HL-60/S4 treated with phorbol 12-myristate 13-acetate at 8.2 ng/mL for 4 days and 3 days (cell line): ENCODE data around the gene TDRD12.
"Not testable (repeated sequence)": the region's sequence is repeated elsewhere in the genome, so short reads cannot be mapped to it uniquely, and the experiment has no call there.

Source experiments
- in situ Hi-C: fragments of 300-500 bp; cut with MboI; formaldehyde crosslinking; loops from 2 replicates; pipeline ENCODE4 v1.15.0; 2022; ENCODE audit warnings: low sequenced_read_pairs

The TDRD12 gene

DNA sequence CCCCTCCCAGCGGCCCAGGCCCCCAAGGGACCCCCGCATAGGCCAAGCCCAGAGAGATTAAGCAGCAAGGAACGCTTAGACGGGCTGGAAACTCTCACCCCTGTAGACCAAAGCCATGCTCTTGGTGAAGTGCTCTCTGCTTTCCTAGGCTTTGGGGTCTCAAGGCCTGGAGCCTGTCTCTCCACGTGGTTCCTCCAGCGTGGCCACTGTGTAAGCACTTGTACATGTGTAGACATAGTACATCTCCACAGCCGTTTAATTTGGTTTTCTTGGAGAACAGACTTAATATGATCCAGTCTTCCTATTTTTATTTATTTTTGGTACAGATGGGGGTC lies 26.9 kb upstream of the TDRD12 start:
- in situ Hi-C loops: loop anchor here (25.0 kb wide), 1 partner anchor 395 kb away; the partner anchor contains the start of gene GPATCH1

DNA sequence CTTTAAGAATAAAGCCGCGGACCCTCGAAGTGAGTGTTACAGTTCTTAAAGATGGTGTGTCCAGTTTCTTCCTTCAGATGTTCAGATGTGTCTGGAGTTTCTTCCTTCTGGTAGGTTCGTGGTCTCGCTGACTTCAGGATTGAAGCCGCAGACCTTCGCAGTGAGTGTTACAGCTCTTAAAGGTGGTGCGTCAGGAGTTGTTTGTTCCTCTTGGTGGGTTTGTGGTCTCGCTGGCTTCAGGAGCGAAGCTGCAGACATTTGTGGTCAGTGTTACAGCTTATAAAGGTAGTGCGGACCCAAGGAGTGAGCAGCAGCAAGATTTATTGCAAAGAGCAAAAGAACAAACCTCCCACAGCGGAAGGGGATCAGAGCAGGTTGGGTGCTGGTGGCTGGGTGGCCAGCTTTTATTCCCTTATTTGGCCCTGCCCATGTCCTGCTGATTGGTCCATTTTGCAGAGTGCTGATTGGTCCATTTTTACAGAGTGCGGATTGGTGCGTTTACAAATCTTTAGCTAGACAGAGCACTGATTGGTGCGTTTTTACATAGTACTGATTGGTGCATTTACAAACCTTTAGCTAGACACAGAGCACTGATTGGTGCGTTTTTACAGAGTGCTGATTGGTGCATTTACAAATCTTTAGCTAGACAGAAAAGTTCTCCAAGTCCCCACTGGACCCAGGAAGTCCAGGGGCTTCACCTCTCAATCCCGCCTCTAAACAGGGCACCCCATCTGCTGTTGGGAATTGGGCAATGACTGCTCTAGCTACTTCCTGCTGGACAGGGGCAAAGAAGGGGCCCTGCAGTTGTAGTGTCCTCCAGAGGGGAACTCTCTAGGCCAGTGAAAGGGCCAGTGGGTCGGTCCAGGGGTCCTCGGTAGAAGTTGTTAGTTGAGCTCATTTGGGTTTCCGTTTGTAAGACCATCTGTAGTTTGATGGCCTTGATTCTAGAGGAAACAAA lies 26.1 kb upstream of the TDRD12 start:
- in situ Hi-C loops: loop anchor here (25.0 kb wide), 1 partner anchor 394 kb away; the partner anchor contains the start of gene GPATCH1

DNA sequence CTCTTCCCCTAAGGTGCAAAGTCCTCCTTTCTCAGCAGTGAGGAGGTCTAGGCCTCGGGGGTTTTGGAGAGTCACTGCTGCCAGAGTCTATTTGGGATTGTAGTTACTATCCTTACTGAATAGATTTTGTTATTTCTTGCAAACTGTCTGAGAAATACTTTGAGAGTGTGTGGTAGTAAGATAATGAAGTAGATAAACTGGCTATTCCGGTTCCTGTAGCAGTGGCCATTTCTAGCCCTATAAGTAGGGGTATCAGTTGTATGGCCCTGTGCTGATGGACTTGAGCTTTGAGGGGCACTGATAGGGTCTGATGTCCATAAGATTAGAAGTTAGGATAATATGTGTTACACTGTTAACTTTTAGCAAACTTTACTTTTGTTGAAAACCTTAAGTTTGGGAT lies 25.3 kb upstream of the TDRD12 start:
- in situ Hi-C loops: loop anchor here (25.0 kb wide), 1 partner anchor 393 kb away; the partner anchor contains the start of gene GPATCH1

DNA sequence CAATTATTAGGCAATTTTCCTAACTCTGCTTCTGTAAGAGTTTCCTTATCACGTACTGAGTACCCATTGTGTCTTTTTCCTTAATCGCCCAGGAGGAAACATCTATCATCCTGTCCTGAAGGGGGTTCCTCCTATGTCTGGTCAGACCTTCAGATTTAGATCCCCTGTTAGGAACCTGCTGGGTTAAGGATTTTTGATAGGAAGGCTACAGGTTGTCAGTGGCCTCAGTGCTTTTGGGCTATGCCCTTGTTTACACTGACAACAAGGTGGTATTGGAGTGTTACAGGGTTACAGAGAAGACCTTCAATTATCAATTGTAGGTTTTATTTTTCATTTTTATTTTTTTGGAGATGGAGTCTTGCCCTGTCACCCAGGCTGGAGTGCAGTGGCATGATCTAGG lies 24.7 kb upstream of the TDRD12 start:
- in situ Hi-C loops: loop anchor here (25.0 kb wide), 1 partner anchor 392 kb away; the partner anchor contains the start of gene GPATCH1

DNA sequence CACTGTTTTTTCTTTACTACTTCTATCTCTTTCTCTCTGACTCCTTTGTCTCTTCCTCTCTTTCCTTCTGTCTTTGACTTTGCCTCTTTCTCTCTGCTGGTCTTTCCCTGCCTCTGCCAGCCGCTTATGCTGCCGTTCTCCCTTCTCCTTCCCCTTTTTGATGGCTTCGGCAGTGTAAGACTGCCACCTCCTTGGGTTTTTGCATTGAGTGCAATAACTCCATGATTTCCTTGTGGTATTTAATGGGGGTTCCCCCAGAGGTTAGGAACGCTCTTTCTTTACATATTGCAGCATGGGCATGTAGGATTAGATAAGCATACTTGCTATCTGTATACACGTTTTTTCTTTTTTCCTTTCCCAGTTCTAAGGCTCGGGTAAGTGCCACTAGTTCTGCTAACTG lies 24.1 kb upstream of the TDRD12 start:
- in situ Hi-C loops: loop anchor here (25.0 kb wide), 1 partner anchor 392 kb away; the partner anchor contains the start of gene GPATCH1

DNA sequence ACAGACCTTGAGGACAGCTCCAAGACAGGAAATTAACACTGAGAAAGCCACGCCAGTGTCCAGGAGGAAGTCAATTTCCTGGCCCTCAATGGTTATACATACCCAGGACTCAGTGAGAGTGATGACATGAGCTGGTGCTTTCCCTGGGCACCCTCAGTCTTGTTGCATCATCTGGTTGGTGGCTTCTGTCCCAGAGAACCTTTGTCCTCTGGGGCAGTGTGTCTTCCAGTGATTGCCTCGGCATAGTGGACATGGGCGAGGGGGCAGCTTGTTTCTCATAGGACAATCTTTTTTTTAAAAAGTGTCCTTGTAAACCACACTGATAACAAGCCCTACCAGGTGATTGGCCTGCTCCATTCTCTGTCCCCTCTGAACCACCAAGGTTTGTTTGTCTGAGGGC lies 22.8 kb upstream of the TDRD12 start:
- in situ Hi-C loops: loop anchor here (25.0 kb wide), 1 partner anchor 391 kb away; the partner anchor contains the start of gene GPATCH1

DNA sequence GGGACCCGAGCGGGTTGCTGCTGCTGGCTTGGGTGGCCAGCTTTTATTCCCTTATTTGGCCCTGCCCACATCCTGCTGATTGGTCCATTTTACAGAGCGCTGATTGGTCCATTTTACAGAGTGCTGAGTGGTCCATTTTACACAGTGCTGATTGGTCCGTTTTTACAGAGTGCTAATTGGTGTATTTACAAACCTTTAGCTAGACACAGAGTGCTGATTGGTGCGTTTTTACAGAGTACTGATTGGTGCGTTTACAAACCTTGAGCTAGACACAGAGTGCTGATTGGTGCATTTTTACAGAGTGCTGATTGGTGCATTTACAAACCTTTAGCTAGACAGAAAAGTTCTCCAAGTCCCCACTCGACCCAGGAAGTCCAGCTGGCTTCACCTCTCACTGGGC lies 19.4 kb upstream of the TDRD12 start:
- in situ Hi-C loops: not testable (repeated sequence)

DNA sequence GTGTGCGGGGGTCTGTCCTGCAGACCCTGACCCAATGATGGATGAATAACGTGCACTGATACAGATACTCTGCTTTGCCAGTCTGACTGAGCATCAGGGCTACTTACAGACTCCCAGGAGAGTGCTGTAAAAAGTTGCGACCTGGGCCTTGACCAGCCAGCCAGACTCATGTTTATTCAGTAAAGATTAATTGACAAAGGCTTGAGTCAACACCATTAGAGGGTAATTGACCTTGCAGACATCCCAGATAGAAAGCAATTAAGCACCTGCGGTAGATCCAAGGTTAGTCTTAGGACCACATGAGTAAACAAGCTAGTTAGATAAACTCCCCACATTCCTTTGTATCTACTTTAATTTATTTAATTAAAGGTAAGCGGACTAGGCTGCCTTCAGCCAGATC lies 17.6 kb upstream of the TDRD12 start:
- in situ Hi-C loops: no loop called here

DNA sequence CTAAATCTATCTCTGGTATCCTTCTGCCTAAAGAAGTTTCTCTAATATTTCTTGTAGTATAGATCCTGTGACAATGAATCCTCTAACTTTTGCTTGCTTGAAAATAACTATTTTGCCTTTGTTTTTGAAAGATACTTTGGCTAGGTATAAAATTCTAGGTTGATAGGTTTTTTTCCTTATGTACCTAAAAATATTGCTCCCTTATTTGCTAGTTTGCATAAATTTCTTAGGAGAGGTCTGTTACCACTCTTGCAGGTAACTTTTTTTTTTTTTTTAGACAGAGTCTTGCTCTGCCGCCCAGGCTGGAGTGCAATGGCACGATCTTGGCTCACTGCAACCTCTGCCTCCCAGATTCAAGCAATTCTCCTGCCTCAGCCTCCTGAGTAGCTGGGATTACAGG lies 15.6 kb upstream of the TDRD12 start:
- in situ Hi-C loops: not testable (repeated sequence)

DNA sequence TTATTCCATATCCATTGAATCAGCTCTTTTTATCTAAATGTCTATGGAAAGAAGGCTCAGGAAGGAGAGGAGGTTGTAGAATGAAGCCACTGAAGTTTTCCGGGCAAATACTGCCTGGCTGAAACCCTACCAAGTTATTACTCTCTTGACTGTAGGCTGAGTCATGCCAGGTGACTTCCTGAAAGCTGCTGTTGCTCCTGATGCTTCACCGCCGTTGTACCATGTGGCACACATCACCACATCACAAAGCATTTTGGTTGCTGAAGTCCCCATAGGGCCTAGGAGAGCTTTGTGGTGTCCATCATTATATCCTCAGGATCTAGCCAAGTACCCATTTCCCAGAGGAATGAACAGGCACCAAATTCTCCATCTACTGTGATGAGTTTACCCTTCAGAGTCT lies 11.1 kb upstream of the TDRD12 start:
- in situ Hi-C loops: no loop called here

DNA sequence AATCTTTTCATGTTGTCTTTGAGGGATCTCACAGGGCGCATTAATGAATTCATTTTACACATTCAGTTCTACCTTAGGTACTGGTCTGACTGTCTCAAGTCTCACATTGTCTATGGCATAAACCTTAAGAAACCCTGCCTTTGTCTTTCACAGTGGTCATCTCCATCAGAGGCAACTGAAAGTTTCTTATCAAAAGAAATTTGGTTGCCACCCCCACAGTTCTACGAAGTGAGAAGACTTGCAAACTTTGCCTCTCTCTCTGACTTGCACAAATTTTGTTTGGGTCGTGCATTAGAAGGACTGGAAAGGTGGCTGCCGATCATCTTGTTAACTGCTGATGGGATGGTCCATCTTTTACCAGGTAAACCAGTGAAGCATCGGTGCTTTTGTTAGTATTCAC lies 10.5 kb upstream of the TDRD12 start:
- in situ Hi-C loops: no loop called here

DNA sequence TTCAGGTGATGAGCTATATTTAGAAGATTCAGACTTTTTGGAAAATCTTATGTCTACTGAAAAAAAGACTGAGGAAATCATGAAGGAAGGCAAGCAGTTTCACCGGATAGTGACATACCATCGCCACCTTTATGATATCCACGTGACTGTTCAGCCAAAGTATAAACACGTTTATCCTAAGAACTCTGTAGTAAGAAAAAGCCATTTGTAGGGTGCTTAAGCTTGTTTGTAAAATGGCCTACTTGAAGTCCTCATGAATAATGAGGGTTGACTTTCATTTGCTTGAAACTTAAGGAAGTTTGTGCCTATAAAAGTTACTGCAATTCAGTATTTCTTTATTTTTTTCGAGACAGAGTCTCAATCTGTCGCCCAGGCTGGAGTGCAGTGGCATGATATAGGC lies 7.8 kb upstream of the TDRD12 start:
- in situ Hi-C loops: no loop called here

DNA sequence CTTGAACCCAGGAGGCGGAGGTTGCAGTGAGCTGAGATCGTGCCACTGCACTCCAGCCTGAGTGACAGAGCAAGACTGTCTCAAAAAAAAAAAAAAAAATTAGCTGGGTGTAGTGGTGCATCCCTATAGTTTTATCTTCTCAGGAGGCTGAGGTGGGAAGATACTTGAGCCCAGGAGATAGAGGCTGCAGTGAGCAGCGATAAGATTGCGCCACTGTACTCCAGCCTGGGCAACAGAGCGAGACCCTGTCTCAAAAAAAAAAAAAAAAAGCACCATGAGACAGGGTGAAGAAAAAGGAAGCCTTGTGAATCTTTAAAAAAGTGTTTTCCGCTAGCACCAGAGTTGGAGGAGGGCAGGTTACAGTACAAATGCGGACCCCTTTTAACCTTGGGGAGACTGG lies 3.4 kb upstream of the TDRD12 start:
- in situ Hi-C loops: not testable (repeated sequence)

DNA sequence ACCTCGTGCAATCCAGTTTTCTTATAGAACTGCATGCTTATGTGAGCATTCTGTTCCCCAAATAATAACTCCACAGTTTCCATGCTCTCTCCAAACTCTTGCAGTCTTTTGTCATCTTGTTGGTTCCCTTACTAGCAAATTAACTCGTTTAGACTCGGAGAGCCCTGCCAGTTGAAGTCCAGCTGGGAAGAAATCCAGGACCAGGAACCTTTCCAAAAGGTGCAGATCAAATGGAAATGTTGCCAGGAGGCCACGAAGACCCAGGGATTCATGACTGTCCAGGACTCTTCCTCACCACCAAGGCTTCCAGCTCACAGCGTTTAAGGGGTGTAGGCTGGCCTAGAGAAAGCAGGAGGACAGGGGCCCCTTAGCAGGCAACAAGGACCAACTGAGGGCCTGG lies 2.1 kb upstream of the TDRD12 start:
- in situ Hi-C loops: no loop called here

DNA sequence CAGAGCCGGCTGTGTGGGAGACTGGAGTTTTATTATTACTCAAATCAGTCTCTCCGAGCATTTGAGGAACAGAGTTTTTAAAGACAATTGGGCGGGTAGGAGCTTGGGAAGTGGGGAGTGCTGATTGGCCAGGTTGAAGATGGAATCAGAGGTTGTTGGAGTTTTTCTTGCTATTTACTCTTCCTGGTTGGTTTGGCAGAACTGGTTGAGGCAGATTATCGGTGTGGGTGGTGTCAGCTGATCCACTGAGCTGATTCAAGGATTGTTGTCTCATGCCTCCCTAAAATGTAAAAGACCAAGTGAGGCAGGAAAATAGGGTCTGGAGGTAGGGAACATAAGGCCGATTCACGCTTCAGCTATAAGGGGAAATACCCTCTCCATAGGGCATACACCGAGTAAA lies 1.3 kb upstream of the TDRD12 start:
- in situ Hi-C loops: no loop called here

DNA sequence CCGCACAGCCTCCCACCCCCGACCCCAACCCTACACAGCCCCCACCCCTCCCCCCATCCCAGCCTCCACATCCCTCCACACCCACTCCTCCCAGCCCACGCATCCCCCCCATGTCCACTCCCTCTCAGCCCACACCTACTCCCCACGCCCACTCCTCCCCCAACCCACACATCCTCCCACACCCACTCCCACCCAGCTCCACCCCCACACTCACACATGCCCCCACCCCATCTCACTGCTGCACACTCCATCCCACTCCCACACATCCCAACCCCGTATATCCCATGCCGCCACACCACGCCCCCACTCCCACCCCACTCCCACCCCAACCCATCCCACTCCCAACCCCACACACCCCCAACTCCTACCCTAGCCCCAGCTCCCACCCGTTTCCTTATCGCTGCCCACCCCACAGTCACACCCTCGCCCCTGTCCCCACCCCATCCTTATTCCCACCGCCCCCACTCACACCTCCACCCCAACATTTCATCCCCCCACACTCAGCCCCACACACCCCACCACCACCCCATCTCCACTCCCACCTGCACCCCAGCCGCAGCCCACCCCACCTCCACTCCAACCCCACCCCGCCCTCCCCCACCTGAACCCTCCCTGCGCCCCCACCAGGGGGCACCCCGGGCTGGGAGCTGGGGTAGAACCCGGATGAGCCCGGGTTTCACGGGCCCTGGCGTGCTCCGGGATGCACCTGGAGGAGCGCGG lies 809 bp downstream of the TDRD12 start:
- in situ Hi-C loops: no loop called here

DNA sequence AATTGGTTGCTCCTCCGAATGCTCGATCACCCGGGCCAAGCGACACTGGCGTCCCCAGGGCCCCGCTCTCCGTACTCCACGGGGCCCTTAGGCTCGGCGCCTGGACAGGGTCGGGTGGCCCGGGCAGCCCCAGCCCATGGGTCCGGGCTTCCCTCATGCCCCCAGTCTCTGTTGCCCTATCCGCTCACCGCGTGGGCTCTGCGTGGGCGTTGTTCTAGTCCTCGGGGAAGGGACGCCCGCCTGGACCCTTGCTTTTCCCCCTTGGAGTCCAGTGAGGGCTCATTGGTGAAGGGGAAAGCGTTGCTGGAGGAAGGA lies 1.3 kb downstream of the TDRD12 start:
- in situ Hi-C loops: no loop called here

DNA sequence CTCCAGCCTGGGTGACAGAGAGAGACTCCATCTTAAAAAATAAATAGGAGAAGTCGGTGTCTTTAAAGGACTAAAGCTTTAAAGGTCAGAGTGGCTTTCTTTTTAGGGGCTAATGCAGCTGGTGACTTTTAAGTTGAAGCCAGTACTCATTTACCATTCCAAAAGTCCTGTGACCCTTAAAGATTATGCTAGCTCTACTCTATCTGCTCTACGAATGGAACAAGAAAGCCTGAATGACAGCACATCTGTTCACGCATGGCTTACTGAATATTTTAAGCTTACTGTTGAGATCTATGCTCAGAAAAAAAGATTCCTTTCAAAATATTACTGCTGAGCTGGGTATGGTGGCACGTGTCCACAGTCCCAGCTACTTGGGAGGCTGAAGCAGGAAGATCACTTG lies 16.4 kb downstream of the TDRD12 start:
- in situ Hi-C loops: no loop called here

DNA sequence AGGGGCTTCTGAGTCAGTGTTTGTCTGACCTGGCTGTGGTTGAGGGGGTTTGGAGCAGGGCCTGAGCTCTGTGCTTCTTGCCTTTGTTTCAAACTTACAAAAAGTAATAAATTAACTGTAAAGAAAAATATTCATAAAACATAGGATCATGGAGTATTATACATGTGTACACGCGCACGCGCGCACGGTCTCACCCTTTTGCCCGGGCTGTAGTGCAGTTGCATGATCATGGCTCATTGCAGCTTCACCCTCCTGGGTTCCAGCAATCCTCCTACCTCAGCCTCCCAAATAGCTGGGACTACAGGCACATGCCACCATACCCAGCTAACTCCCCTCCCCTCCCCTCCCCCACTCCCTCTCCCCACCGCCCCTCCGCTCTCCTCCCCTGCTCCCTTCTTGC lies 23.5 kb downstream of the TDRD12 start:
- in situ Hi-C loops: no loop called here

DNA sequence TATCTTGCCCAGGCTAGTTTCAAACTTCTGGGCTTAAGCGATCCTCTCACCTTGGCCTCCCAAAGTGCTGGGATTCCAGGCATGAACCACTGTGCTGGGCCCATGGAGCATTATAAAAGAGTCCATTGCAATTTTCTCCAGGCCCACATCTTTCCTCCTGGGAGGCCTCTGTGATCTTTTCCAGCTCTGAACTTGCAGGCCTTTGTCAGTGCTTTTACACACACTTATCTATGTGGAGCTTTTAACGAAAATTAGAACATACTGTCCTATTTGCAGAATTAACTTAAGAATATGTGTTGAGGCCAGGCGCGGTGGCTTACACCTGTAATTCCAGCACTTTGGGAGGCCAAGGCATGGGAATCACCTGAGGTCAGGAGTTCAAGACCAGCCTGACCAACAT lies 23.9 kb downstream of the TDRD12 start:
- in situ Hi-C loops: no loop called here

DNA sequence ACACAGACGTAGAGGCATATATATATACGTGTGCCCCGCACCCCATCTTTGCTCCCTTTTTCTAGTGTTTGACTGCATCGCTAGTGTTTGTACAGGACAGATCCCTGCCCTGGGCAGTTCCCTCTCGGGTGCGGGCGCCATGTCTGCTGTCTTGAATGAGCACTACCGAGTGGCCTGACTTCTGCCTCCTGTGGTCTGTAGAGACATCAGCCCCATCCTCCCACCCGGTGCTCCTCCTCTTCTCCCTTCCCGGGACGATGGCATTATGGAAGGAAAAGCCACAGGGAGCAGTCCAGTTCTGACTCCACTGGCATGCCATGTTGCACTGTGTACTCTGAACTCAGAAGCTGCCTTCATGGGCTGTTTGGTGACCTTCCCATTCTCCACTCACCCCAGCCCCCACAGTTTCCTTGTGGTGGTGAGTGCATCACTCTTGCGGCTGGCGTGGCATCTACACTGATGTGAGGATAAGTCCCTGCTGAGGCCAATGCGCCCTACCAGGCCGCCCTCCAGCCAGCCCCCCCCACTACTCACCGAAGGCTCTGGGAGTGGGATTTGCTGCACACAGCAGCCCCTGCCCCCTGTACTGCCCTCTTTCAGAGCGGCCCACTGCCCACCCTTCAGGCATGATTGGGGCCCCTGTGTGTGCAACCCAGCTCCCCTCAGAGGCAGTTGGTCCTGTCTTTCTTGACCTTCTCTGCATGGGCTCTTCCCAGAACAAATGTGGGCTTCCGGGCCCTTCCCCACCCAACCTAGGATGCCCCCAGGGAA lies 25.2 kb downstream of the TDRD12 start:
- in situ Hi-C loops: no loop called here
